DOHH2 (cell line): ENCODE data around the gene SPATA20.

Source experiments
- H3F3A ChIP-seq: fragments of 200-600 bp; sonication (generic), shearing (Covaris generic); 2 replicates; pipeline ENCODE4 v1.6.0; 2016; ENCODE audit warnings: antibody characterized with exemption, mild to moderate bottlenecking; ENCODE audit not compliant: control insufficient read depth, insufficient read depth
- H3K27ac ChIP-seq: fragments of 200-600 bp; sonication (generic); 2 replicates; pipeline ENCODE4 v1.5.1; 2014; ENCODE audit warnings: low read depth, mild to moderate bottlenecking, low read length, moderate library complexity
- H3K27me3 ChIP-seq: fragments of 200-600 bp; sonication (generic); 2 replicates; pipeline ENCODE4 v1.6.1; 2014; ENCODE audit warnings: mild to moderate bottlenecking, low read length, mixed read lengths; ENCODE audit not compliant: control insufficient read depth
- H3K36me3 ChIP-seq: fragments of 200-600 bp; sonication (generic); 2 replicates; pipeline ENCODE4 v1.6.1; 2014; ENCODE audit warnings: mild to moderate bottlenecking, low read length, moderate library complexity, mixed read lengths; ENCODE audit not compliant: control insufficient read depth
- H3K4me1 ChIP-seq: fragments of 200-600 bp; sonication (generic); 2 replicates; pipeline ENCODE4 v1.6.1; 2014; ENCODE audit warnings: mild to moderate bottlenecking, low read length, mixed read lengths; ENCODE audit not compliant: control insufficient read depth
- H3K4me2 ChIP-seq: fragments of 200-600 bp; sonication (generic); 2 replicates; pipeline ENCODE4 v1.6.0; 2014; ENCODE audit warnings: mild to moderate bottlenecking, low read length, moderate library complexity
- H3K4me3 ChIP-seq: fragments of 200-600 bp; sonication (generic); 2 replicates; pipeline ENCODE4 v1.5.1; 2014; ENCODE audit warnings: mild to moderate bottlenecking, low read length, mixed read lengths
- H3K79me2 ChIP-seq: fragments of 200-600 bp; sonication (generic); 2 replicates; pipeline ENCODE4 v1.6.1; 2014; ENCODE audit warnings: mild to moderate bottlenecking, low read length, mixed read lengths; ENCODE audit not compliant: control insufficient read depth
- H3K9me2 ChIP-seq: fragments of 200-600 bp; sonication (generic); replicated peaks from 2 replicates; pipeline ENCODE4 v1.6.1; 2014; ENCODE audit warnings: mild to moderate bottlenecking, low read length, mixed read lengths; ENCODE audit not compliant: control insufficient read depth
- H3K9me3 ChIP-seq: fragments of 200-600 bp; sonication (generic); 2 replicates; pipeline ENCODE4 v1.6.1; 2014; ENCODE audit warnings: antibody characterized with exemption, low read length, mixed read lengths; ENCODE audit not compliant: control insufficient read depth, insufficient read depth
- H4K20me1 ChIP-seq: fragments of 200-600 bp; sonication (generic); 2 replicates; pipeline ENCODE4 v1.6.0; 2014; ENCODE audit warnings: low read depth, mild to moderate bottlenecking, antibody characterized with exemption, low read length, moderate library complexity; ENCODE audit not compliant: control insufficient read depth, insufficient read depth
- CTCF ChIP-seq: fragments of 200-600 bp; sonication (generic); IDR thresholded peaks from one replicate; pipeline ENCODE4 v1.5.1; 2014; ENCODE audit warnings: antibody characterized with exemption, mild to moderate bottlenecking, low read depth, low read length; ENCODE audit not compliant: poor library complexity, severe bottlenecking
- EZH2phosphoT487 ChIP-seq: fragments of 200-600 bp; sonication (generic); IDR thresholded peaks from 2 replicates; pipeline ENCODE4 v1.6.1; 2017; ENCODE audit warnings: borderline replicate concordance, mild to moderate bottlenecking, antibody characterized with exemption, low read length, moderate library complexity, mixed read lengths

SPATA20 gene

GRCh38 chr17:50499721-50500120 lies 47.3 kb upstream of the SPATA20 start:
- H3K79me2 ChIP-seq = no peaks in the 10 kb centered on the region
- H3K9me2 ChIP-seq = no peaks in the 10 kb centered on the region
- no peaks in the 10 kb centered on the region for H3K36me3 ChIP-seq
- H3K27me3 ChIP-seq = peaks cover 5% of the 10 kb centered on the region; the same call in 1 of the 2 replicates
- H3K9me3 ChIP-seq = no peaks in the 10 kb centered on the region
- H3K4me1 ChIP-seq = peaks cover 27% of the 10 kb centered on the region
- no peak overlapping the region for H3K4me2 ChIP-seq
- TF ChIP-seq EZH2phosphoT487 (no peak), CTCF (no peak)
- H3K27ac ChIP-seq = no peak overlapping the region
- no peaks in the 10 kb centered on the region for H4K20me1 ChIP-seq
- peaks cover 12% of the 10 kb centered on the region; the same call in 1 of the 2 replicates for H3F3A ChIP-seq
- no peak overlapping the region for H3K4me3 ChIP-seq

DNA sequence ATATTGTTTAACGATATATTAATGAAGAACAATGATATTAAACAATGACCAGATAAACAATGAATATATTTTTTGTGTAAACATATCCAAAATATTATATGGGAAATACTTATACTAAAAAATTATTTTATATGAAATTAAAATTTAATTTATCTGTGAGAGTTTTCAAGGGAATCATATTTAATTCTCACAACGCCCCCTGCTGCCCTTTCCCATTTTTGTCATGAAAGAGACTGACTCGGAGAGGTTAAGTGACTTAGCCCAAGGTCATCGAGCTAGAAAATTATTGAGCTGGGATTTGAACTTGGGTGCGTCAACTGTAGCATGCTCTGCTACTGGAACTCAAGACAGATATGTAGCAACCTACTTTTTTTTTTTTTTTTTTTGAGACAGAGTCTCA lies 45.9 kb upstream of the SPATA20 start:
- Histone ChIP-seq H3K9me2 (no peaks in the 10 kb centered on the region), H3K4me3 (no peak overlapping the region), H3K27ac (no peak overlapping the region), H4K20me1 (no peaks in the 10 kb centered on the region), H3F3A (peaks cover 12% of the 10 kb centered on the region; the same call in 1 of the 2 replicates), H3K4me2 (no peak overlapping the region), H3K4me1 (peaks cover 39% of the 10 kb centered on the region), H3K9me3 (no peaks in the 10 kb centered on the region), H3K27me3 (no peaks in the 10 kb centered on the region), H3K79me2 (no peaks in the 10 kb centered on the region), H3K36me3 (no peaks in the 10 kb centered on the region)
- TF ChIP-seq CTCF (peak; percentile 44), EZH2phosphoT487 (no peak)

GRCh38 chr17:50502301-50502990 lies 44.5 kb upstream of the SPATA20 start:
- Histone ChIP-seq H4K20me1 (no peaks in the 10 kb centered on the region), H3F3A (peaks cover 13% of the 10 kb centered on the region), H3K79me2 (no peaks in the 10 kb centered on the region), H3K36me3 (no peaks in the 10 kb centered on the region), H3K27ac (peak overlapping the region; percentile 71), H3K4me2 (peak overlapping the region; percentile 65), H3K4me3 (peak overlapping the region; percentile 24; the same call in 1 of the 2 replicates), H3K9me3 (no peaks in the 10 kb centered on the region), H3K27me3 (no peaks in the 10 kb centered on the region), H3K9me2 (no peaks in the 10 kb centered on the region), H3K4me1 (peaks cover 43% of the 10 kb centered on the region)
- TF ChIP-seq CTCF = no peak
- no peak for TF ChIP-seq EZH2phosphoT487
